BJ (cell line): ENCODE measurements around the gene NAA10. TPM values are rescaled to one million over a fixed set of nuclear protein-coding genes. Genes with fewer than 3 reads are reported as not detected.

Experiments
- CTCF ChIA-PET: fragments of 350-600 bp; formaldehyde crosslinking; extraction: SDS; loops from one replicate; lab custom pipeline; 2021; ENCODE audit warnings: antibody characterized with exemption, inconsistent platforms; lab: Yijun Ruan, JAX
- POLR2A ChIA-PET: fragments of 300-600 bp; sonication (Branson Sonifier 250); formaldehyde crosslinking; extraction: SDS; loops from one replicate; lab custom pipeline; 2021; ENCODE audit warnings: antibody characterized with exemption; lab: Charles Lee
- DNase-seq: peaks from one replicate; pipeline ENCODE4 v3.0.0-alpha.2; 2011; ENCODE audit warnings: low read depth
- H3K27me3 ChIP-seq: 2 replicates; pipeline ENCODE4 v1.6.0; 2011; ENCODE audit warnings: low read length; ENCODE audit not compliant: control insufficient read depth, insufficient read depth
- H3K36me3 ChIP-seq: 2 replicates; pipeline ENCODE4 v1.5.1; 2011; ENCODE audit warnings: low read length; ENCODE audit not compliant: control insufficient read depth, insufficient read depth
- H3K4me3 ChIP-seq: 2 replicates; pipeline ENCODE4 v1.5.1; 2011; ENCODE audit warnings: low read depth, mild to moderate bottlenecking, control low read depth, low read length
- CTCF ChIP-seq: IDR thresholded peaks from 2 replicates; pipeline ENCODE4 v1.5.1; 2011; ENCODE audit warnings: low read depth, mild to moderate bottlenecking, control low read depth, inconsistent platforms, low read length, moderate library complexity; ENCODE audit not compliant: insufficient read depth
- polyA plus RNA-seq: library from polyadenylated mRNA; depleted of rRNA; stranded (reverse); fragments of >200 nt; gene quantifications from 2 replicates; pipeline ENCODE4 v1.2.3, GENCODE V29; 2011

Gene NAA10
- polyA plus RNA-seq, 1 experiment = 76.0 TPM

GRCh38 chrX:153903238-153903980, 31.4 kb downstream of the NAA10 start:
- H3K4me3 ChIP-seq = no peak overlapping the region
- no peaks in the 10 kb centered on the region for H3K27me3 ChIP-seq
- POLR2A ChIA-PET = no interaction called here
- TF ChIP-seq CTCF = no peak
- no peaks in the 10 kb centered on the region for H3K36me3 ChIP-seq
- no peak for DNase-seq
- CTCF ChIA-PET = no interaction called here

DNA sequence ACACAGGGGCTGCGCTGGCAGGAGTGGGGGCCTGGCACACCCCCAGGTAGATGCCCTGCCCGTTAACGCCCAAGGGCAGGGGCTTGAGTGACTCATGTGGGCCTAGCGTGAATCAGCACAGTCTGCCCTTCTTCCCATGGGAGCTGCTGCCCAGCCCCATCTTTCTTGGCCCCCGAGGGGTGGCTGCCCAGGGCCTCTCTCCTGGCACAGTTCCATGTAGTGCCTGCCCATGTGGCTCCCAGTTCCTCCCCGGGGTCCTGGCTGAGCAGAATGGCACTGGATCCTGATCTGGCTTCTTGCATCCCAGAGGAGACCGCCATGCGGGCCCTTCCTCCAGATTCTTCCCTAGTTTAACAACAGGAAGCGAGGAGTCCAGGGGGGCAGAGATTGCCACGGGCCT, 32.5 kb downstream of the NAA10 start:
- Histone ChIP-seq H3K27me3 (no peaks in the 10 kb centered on the region), H3K4me3 (no peak overlapping the region), H3K36me3 (no peaks in the 10 kb centered on the region)
- TF ChIP-seq CTCF = no peak
- no peak for DNase-seq
- POLR2A ChIA-PET = no interaction called here
- CTCF ChIA-PET = no interaction called here

GRCh38 chrX:153901753-153902140, 33.1 kb downstream of the NAA10 start:
- no peak for DNase-seq
- H3K36me3 ChIP-seq = no peaks in the 10 kb centered on the region
- no peak for TF ChIP-seq CTCF
- ChIA-PET POLR2A (no interaction called here), CTCF (no interaction called here)
- no peak overlapping the region for H3K4me3 ChIP-seq
- H3K27me3 ChIP-seq = no peaks in the 10 kb centered on the region

DNA sequence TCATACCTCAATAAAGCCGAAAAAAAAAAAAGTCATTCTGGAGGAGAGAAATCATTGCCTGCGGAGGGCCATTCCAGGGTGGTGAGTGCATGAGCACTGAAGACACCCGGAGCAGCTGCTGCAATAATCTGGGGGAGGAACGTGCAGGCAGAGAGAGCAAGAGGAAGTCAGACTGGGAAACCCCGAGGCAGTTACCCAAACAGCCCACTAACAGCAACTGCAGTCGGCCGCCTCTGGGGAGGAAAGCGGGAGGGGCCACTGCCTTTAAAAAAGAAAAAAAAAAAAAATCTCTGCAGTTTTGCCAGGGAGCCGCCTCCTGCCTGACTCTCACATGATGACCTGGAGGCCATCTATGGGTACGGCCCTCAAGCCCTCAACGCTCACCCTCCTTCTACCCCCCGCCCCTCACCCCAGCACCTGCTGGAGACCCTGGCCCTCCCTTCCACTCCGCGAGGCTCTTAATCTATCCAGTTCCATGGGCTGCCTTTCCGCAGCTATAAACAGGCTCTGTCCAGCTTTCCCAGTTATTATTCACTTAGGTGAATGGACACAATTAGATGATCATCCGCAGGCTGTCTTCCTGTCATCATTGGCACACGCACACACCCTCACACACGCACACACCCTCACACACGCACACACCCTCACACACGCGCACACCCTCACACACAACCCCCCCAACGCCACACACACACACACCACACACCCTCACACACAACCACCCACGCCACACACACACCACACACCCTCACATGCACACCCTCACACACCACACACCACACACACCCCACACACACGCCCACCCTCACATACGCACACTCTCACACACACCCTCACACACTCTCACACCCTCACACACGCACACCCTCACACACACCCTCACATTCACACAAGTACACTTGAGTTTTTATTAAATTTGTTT, 33.7 kb downstream of the NAA10 start:
- Histone ChIP-seq H3K27me3 (no peaks in the 10 kb centered on the region), H3K36me3 (no peaks in the 10 kb centered on the region), H3K4me3 (no peak overlapping the region)
- DNase-seq = peak; percentile 80
- TF ChIP-seq CTCF = no peak
- ChIA-PET POLR2A (no interaction called here), CTCF (interaction anchor here (0.7 to 1.1 kb wide), 3 partner anchors 13 to 22 kb away, joined by 4 to 6 read pairs (median 4); no protein-coding TSS in a partner anchor)

DNA sequence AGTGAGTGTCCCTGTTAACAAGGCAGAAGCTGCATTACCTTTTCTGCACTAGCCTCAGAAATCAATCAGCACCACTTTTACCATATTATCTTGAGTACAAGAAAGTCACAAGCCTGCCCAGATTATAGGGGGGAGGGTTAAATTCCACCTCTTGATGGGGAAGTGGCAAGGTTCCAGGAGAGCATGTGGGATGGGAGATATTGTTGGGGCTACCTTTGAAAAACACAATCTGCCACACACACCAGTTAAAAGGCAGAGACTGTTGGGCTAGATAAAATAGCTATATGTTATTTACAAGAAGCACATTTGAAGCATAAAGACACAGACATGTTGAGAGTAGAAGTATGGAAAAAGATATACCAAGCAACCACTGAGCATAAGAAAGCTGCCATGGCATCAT, 36.9 kb downstream of the NAA10 start:
- CTCF ChIA-PET = no interaction called here
- no peak for TF ChIP-seq CTCF
- POLR2A ChIA-PET = no interaction called here
- H3K36me3 ChIP-seq = no peaks in the 10 kb centered on the region
- H3K27me3 ChIP-seq = no peaks in the 10 kb centered on the region
- DNase-seq = no peak
- H3K4me3 ChIP-seq = no peak overlapping the region
